ENCODE measurements around the gene KIZ. TPM values are rescaled to one million over a fixed set of nuclear protein-coding genes. Genes with fewer than 3 reads are reported as not detected.

Gene KIZ
- total RNA-seq, 1 experiment from 2014 or later, result 17.6 TPM

DNA sequence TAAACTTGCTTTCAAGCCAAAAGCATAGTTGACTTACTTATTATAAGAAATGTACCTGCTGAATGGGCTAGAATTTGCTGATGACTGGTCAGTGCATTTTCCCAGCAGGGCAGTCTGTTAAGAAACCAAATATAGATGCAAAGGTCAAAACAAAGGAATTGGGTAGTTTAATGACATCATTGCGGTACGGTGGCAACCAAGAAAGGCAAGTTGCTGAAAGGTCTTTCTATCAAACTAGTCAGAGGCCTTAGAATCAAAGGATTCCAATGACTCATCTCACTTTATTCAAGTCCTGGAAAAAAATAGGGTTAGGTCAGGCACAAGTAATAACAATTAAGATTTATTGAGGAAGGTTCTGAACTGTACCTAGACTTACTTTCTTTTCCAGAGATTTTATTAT lies 76.4 kb downstream of the KIZ start:
- ATAC-seq (peak; percentile 76), DNase-seq (ENCODE audit: low read depth, low spot score) (peak; percentile 50)
- TF ChIP-seq POLR2A (IDR thresholded peaks at IDR 0.05; ENCODE audit: borderline replicate concordance, extremely low read depth, insufficient read depth, insufficient read length) (no peak), EZH2 (IDR thresholded peaks at IDR 0.05) (no peak), FOSL1 (IDR thresholded peaks at IDR 0.05; ENCODE audit: low read depth) (peak; percentile 48), SP1 (IDR thresholded peaks at IDR 0.05; ENCODE audit: low read depth) (peak; percentile 39; the same call in 1 of the 2 replicates), SRF (IDR thresholded peaks at IDR 0.05; ENCODE audit: low read depth) (peak; percentile 37; the same call in 1 of the 2 replicates), CEBPB (IDR thresholded peaks at IDR 0.05; ENCODE audit: low read depth) (0 out of 2 replicates have a peak, but pooled peaks have one; percentile 30), JUND (IDR thresholded peaks at IDR 0.05) (peak; percentile 38; the same call in 1 of the 2 replicates), TCF7L2 (IDR thresholded peaks at IDR 0.05; ENCODE audit: borderline replicate concordance, extremely low read depth, insufficient read depth, insufficient read length) (peak; percentile 20)
- TF ChIP-seq, protein P1, sequence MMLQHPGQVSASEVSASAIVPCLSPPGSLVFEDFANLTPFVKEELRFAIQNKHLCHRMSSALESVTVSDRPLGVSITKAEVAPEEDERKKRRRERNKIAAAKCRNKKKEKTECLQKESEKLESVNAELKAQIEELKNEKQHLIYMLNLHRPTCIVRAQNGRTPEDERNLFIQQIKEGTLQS (IDR thresholded peaks at IDR 0.05), result no peak
- Histone ChIP-seq H3K27me3 (ENCODE audit: insufficient read depth, low read length) (no peaks in the 10 kb centered on the region), H3K9me3 (ENCODE audit: control insufficient read depth in 1 of 2, insufficient read depth in 1 of 2, low read depth in 1 of 2, low read length in 2 of 2) (no peaks in the 10 kb centered on the region), H4K20me1 (ENCODE audit: insufficient read depth) (no peaks in the 10 kb centered on the region), H3K4me1 (ENCODE audit: control insufficient read depth in 1 of 2, insufficient read depth in 2 of 2, low read length in 2 of 2) (peaks cover 14 to 18% of the 10 kb centered on the region in 2 experiments), H3K9me2 (ENCODE audit: insufficient read depth) (no peaks in the 10 kb centered on the region), H3K79me2 (ENCODE audit: insufficient read depth, low read length) (no peaks in the 10 kb centered on the region), H3K9ac (ENCODE audit: low read length) (no peak overlapping the region), H2AFZ (ENCODE audit: low read depth, low read length, poor library complexity, severe bottlenecking) (no peak overlapping the region), H3K4me3 (replicated peaks in 1 of 2; ENCODE audit: low read depth in 1 of 2, low read length in 2 of 2) (no peak overlapping the region; a peak in 1 of 4 replicates), H3K36me3 (ENCODE audit: control insufficient read depth in 1 of 2, insufficient read depth in 2 of 2, low read length in 2 of 2) (no peaks in the 10 kb centered on the region), H3K27ac (ENCODE audit: low read depth, low read length) (no peak overlapping the region), H3K4me2 (ENCODE audit: low read length) (peak overlapping the region; percentile 58)
- CTCF ChIA-PET, result no interaction called here
- BruUV-seq (replicated peaks), result no TSS peak
- intact Hi-C loops (cut with micrococcal nuclease), result no loop called here
- RAD21 ChIA-PET (ENCODE audit: low non-redundant PET in 1 of 2, low total read pairs in 2 of 2, uncharacterized antibody in 2 of 2, unreplicated experiment in 2 of 2), result no interaction called here
- POLR2A ChIA-PET, result no interaction called here

DNA sequence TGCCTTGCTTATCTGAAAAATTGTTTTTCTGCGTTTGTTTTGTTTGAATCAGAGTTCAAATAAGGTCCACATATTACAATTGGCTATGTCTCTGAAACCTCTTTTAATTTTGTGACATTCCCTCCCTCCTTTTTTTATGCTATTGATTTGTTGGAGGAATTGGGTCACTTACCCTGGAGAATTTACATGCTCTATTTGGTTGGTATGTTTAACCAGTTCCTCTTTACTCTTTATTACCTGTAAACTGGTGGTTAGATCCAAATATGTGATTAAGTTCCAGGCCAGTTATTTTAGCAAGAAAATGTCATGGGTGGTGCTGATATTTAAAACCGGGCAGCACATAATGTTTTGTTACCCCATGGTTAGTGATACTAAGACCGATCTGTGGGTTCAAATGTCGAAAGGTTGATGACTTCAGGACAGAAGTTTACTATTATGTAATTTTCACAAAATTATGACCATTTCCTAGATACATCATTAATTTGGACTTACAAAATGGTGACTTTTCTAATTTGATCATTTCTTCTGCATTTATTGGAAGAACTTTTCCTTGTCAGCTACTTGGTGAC lies 77.3 kb downstream of the KIZ start:
- Histone ChIP-seq H3K9me2 (ENCODE audit: insufficient read depth) (no peaks in the 10 kb centered on the region), H3K4me3 (replicated peaks in 1 of 2; ENCODE audit: low read depth in 1 of 2, low read length in 2 of 2) (no peak overlapping the region), H3K4me2 (ENCODE audit: low read length) (no peak overlapping the region), H3K27me3 (ENCODE audit: insufficient read depth, low read length) (no peaks in the 10 kb centered on the region), H3K79me2 (ENCODE audit: insufficient read depth, low read length) (no peaks in the 10 kb centered on the region), H4K20me1 (ENCODE audit: insufficient read depth) (no peaks in the 10 kb centered on the region), H3K4me1 (ENCODE audit: control insufficient read depth in 1 of 2, insufficient read depth in 2 of 2, low read length in 2 of 2) (peaks cover 14 to 18% of the 10 kb centered on the region in 2 experiments), H3K9ac (ENCODE audit: low read length) (no peak overlapping the region), H3K36me3 (ENCODE audit: control insufficient read depth in 1 of 2, insufficient read depth in 2 of 2, low read length in 2 of 2) (no peaks in the 10 kb centered on the region), H2AFZ (ENCODE audit: low read depth, low read length, poor library complexity, severe bottlenecking) (no peak overlapping the region), H3K9me3 (ENCODE audit: control insufficient read depth in 1 of 2, insufficient read depth in 1 of 2, low read depth in 1 of 2, low read length in 2 of 2) (no peaks in the 10 kb centered on the region), H3K27ac (ENCODE audit: low read depth, low read length) (no peak overlapping the region)
- ChIA-PET CTCF (no interaction called here), RAD21 (ENCODE audit: low non-redundant PET in 1 of 2, low total read pairs in 2 of 2, uncharacterized antibody in 2 of 2, unreplicated experiment in 2 of 2) (no interaction called here), POLR2A (no interaction called here)
- intact Hi-C loops (cut with micrococcal nuclease), result no loop called here
- ATAC-seq (no peak), DNase-seq (ENCODE audit: low read depth, low spot score) (no peak)
- no peak for TF ChIP-seq ZNF274 (IDR thresholded peaks at IDR 0.05; ENCODE audit: low read depth, low read length)
- no peak for TF ChIP-seq TCF7L2 (IDR thresholded peaks at IDR 0.05; ENCODE audit: borderline replicate concordance, extremely low read depth, insufficient read depth, insufficient read length)
- TF ChIP-seq FOSL1 (IDR thresholded peaks at IDR 0.05; ENCODE audit: low read depth), result no peak
- no peak for TF ChIP-seq ZFX (IDR thresholded peaks at IDR 0.05)
- no peak for TF ChIP-seq POLR2A (IDR thresholded peaks at IDR 0.05; ENCODE audit: borderline replicate concordance, extremely low read depth, insufficient read depth, insufficient read length)
- TF ChIP-seq JUND (IDR thresholded peaks at IDR 0.05), result no peak
- TF ChIP-seq, protein P1 (IDR thresholded peaks at IDR 0.05), result no peak
- BruUV-seq (replicated peaks), result no TSS peak
